ENCODE measurements around the gene FBN1. TPM values are rescaled to one million over a fixed set of nuclear protein-coding genes. Genes with fewer than 3 reads are reported as not detected.

The FBN1 gene
- total RNA-seq, 1 experiment from 2014 or later = 6.7 TPM

DNA sequence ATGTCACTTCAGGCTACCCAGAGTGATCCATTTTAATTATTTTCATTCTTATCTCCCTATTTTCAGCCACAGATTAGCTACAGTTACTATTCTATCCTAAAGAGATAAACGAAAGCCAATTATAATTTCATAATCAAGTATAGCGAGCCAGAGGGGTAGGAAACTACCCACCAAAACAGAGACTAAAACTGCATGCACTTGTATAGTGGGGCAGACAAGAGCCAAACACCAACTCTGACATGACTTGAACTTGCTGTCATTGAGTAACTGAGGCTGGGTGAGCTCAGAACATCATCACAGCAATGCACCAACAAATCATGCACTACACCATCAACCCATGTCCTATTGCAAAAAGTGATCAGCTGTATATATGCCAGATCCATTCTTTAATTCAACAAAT, 64.8 kb downstream of the FBN1 start:
- ChIA-PET POLR2A (ENCODE audit: unreplicated experiment) (no interaction called here), CTCF (no interaction called here)
- Histone ChIP-seq H3K27ac (ENCODE audit: low read length) (no peak overlapping the region), H4K20me1 (ENCODE audit: low read length) (no peaks in the 10 kb centered on the region), H3F3A (ENCODE audit: low read length, unreplicated experiment) (no peaks in the 10 kb centered on the region), H3K9me2 (replicated peaks; ENCODE audit: low read length) (no peaks in the 10 kb centered on the region), H3K79me2 (ENCODE audit: low read length) (no peaks in the 10 kb centered on the region), H3K4me3 (ENCODE audit: low read length) (no peak overlapping the region), H3K9ac (ENCODE audit: low read length) (no peak overlapping the region), H3K4me1 (ENCODE audit: insufficient read depth, low read length) (no peaks in the 10 kb centered on the region), H3K4me2 (ENCODE audit: low read length) (no peak overlapping the region), H3K27me3 (ENCODE audit: low read length) (no peaks in the 10 kb centered on the region), H2AFZ (ENCODE audit: low read length) (no peak overlapping the region), H3K36me3 (ENCODE audit: low read depth, low read length) (no peaks in the 10 kb centered on the region), H3K9me3 (ENCODE audit: low read length) (no peaks in the 10 kb centered on the region)
- no peak for TF ChIP-seq EZH2 (IDR thresholded peaks at IDR 0.05; ENCODE audit: low read length, unreplicated experiment)
- TF ChIP-seq EZH2phosphoT487 (IDR thresholded peaks at IDR 0.05; ENCODE audit: borderline replicate concordance, low read length) = no peak
- TF ChIP-seq, protein P1, sequence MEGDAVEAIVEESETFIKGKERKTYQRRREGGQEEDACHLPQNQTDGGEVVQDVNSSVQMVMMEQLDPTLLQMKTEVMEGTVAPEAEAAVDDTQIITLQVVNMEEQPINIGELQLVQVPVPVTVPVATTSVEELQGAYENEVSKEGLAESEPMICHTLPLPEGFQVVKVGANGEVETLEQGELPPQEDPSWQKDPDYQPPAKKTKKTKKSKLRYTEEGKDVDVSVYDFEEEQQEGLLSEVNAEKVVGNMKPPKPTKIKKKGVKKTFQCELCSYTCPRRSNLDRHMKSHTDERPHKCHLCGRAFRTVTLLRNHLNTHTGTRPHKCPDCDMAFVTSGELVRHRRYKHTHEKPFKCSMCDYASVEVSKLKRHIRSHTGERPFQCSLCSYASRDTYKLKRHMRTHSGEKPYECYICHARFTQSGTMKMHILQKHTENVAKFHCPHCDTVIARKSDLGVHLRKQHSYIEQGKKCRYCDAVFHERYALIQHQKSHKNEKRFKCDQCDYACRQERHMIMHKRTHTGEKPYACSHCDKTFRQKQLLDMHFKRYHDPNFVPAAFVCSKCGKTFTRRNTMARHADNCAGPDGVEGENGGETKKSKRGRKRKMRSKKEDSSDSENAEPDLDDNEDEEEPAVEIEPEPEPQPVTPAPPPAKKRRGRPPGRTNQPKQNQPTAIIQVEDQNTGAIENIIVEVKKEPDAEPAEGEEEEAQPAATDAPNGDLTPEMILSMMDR (conservative IDR thresholded peaks at IDR 0.05; ENCODE audit: low read depth, low read length) = no peak
- no TSS peak for BruUV-seq (replicated peaks)
- ATAC-seq = no peak
- intact Hi-C loops (cut with micrococcal nuclease) = no loop called here
- DNase-seq = no peak

DNA sequence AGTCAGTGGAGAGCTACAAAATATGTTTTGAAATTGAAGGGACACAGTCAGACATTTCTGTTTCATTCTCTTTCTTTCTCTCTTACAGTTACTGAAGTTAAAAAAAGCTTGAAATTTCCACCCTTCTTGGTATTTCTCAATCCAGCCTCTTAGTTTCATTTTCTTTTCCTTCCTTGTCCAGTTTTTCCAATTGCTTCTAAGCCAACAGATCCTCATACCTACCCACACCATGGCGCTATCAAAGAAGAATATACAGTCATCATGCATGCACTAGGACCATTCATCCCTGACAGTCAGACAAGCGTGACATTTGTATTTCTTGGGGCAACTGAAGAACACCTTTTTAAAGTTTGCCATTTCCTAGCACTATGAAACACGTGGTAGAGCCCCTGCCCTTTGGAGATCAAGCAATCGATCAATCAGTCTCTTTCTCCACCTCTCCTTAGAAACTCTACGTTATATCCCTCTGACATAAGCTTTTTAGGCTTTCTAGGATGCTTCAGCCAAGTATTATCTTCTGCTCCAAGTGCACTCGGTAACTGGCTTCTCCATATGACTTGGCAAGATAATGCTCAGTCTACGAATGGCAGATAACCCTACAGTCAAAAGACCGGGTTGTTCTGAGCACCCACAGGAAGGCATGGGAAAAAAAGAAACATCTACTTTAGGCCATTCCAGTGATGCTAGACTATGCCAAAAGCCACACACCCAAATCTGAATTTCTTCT, 65.4 kb downstream of the FBN1 start:
- Histone ChIP-seq H3K4me3 (ENCODE audit: low read length) (no peak overlapping the region), H3K9me2 (replicated peaks; ENCODE audit: low read length) (no peaks in the 10 kb centered on the region), H3K9ac (ENCODE audit: low read length) (no peak overlapping the region), H3K36me3 (ENCODE audit: low read depth, low read length) (no peaks in the 10 kb centered on the region), H3K9me3 (ENCODE audit: low read length) (no peaks in the 10 kb centered on the region), H4K20me1 (ENCODE audit: low read length) (no peaks in the 10 kb centered on the region), H3F3A (ENCODE audit: low read length, unreplicated experiment) (no peaks in the 10 kb centered on the region), H3K4me1 (ENCODE audit: insufficient read depth, low read length) (no peaks in the 10 kb centered on the region), H3K27ac (ENCODE audit: low read length) (no peak overlapping the region), H3K79me2 (ENCODE audit: low read length) (no peaks in the 10 kb centered on the region), H3K4me2 (ENCODE audit: low read length) (no peak overlapping the region), H3K27me3 (ENCODE audit: low read length) (no peaks in the 10 kb centered on the region), H2AFZ (ENCODE audit: low read length) (no peak overlapping the region)
- intact Hi-C loops (cut with micrococcal nuclease) = no loop called here
- TF ChIP-seq EZH2phosphoT487 (IDR thresholded peaks at IDR 0.05; ENCODE audit: borderline replicate concordance, low read length) = no peak
- TF ChIP-seq, protein P1 (conservative IDR thresholded peaks at IDR 0.05; ENCODE audit: low read depth, low read length) = no peak
- TF ChIP-seq EZH2 (IDR thresholded peaks at IDR 0.05; ENCODE audit: low read length, unreplicated experiment) = no peak
- DNase-seq (no peak), ATAC-seq (no peak)
- POLR2A ChIA-PET (ENCODE audit: unreplicated experiment) = no interaction called here
- CTCF ChIA-PET = no interaction called here
- BruUV-seq (replicated peaks) = no TSS peak

DNA sequence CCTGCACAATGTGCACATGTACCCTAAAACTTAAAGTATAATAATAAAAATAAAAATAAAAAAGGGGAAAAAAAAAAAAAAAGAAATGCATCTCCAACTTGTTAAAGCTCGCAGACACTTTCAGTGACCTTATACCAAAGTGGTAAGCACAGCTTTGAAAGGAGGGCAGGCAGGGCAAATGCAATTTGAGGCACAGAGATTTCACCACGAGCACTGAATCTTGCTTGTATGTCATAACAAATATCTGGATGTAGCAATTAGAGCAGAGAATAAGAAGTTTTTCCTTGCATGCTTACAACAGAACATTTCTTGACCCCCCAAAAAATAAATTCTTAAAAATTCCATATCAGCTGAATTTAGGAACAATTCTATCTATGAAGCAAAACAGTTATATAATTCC, 66.5 kb downstream of the FBN1 start:
- Histone ChIP-seq H3K9me3 (ENCODE audit: low read length) (no peaks in the 10 kb centered on the region), H3K79me2 (ENCODE audit: low read length) (no peaks in the 10 kb centered on the region), H2AFZ (ENCODE audit: low read length) (no peak overlapping the region), H3K9me2 (replicated peaks; ENCODE audit: low read length) (no peaks in the 10 kb centered on the region), H3K4me1 (ENCODE audit: insufficient read depth, low read length) (no peaks in the 10 kb centered on the region), H3K36me3 (ENCODE audit: low read depth, low read length) (no peaks in the 10 kb centered on the region), H3K4me3 (ENCODE audit: low read length) (no peak overlapping the region), H3F3A (ENCODE audit: low read length, unreplicated experiment) (no peaks in the 10 kb centered on the region), H3K27me3 (ENCODE audit: low read length) (no peaks in the 10 kb centered on the region), H3K27ac (ENCODE audit: low read length) (no peak overlapping the region), H3K4me2 (ENCODE audit: low read length) (no peak overlapping the region), H3K9ac (ENCODE audit: low read length) (no peak overlapping the region), H4K20me1 (ENCODE audit: low read length) (no peaks in the 10 kb centered on the region)
- DNase-seq (no peak), ATAC-seq (no peak)
- intact Hi-C loops (cut with micrococcal nuclease) = no loop called here
- CTCF ChIA-PET = no interaction called here
- no TSS peak for BruUV-seq (replicated peaks)
- TF ChIP-seq, protein P1 (conservative IDR thresholded peaks at IDR 0.05; ENCODE audit: low read depth, low read length) = no peak
- TF ChIP-seq EZH2 (IDR thresholded peaks at IDR 0.05; ENCODE audit: low read length, unreplicated experiment) (no peak), EZH2phosphoT487 (IDR thresholded peaks at IDR 0.05; ENCODE audit: borderline replicate concordance, low read length) (no peak)
- POLR2A ChIA-PET (ENCODE audit: unreplicated experiment) = no interaction called here
